Measurements from ENCODE around the gene ATP1B1. TPM values are rescaled to one million over a fixed set of nuclear protein-coding genes. Genes with fewer than 3 reads are reported as not detected.

Gene ATP1B1
- total and polyA plus RNA-seq, 4 experiments from 2014 or later, result 1.2 to 3.5 (median 2.4) TPM

GRCh38 chr1:169070547-169070946 is 35.9 kb upstream of the ATP1B1 start:
- POLR2A ChIA-PET (ENCODE audit: partially characterized antibody), result no interaction called here
- CTCF ChIA-PET (ENCODE audit: partially characterized antibody), result interaction anchor here (0.7 kb wide), 1 partner anchor 17 kb away, joined by 3 read pairs; no protein-coding TSS in a partner anchor
- no peak for DNase-seq

GRCh38 chr1:169070958-169071357 is 35.5 kb upstream of the ATP1B1 start:
- ChIA-PET CTCF (ENCODE audit: partially characterized antibody) (interaction anchor here (0.7 kb wide), 1 partner anchor 17 kb away, joined by 3 read pairs; no protein-coding TSS in a partner anchor), POLR2A (ENCODE audit: partially characterized antibody) (no interaction called here)
- Mint-ChIP-seq H3K36me3 (no peaks in the 10 kb centered on the region), H3K4me3 (no peak overlapping the region), H3K27me3 (peaks cover 3 to 11% of the 10 kb centered on the region in 2 donors), H3K27ac (no peak overlapping the region), H3K4me1 (no peaks in the 10 kb centered on the region), H3K9me3 (peaks cover 0 to 19% (median 6%) of the 10 kb centered on the region in 8 donors)
- H3K27ac ChIP-seq (ENCODE audit: low read depth, low read length), result no peak overlapping the region
- no peak overlapping the region for H3K4me3 ChIP-seq (ENCODE audit: low read length in 2 of 2)
- intact Hi-C loops (cut with micrococcal nuclease), result no loop called here
- no peaks in the 10 kb centered on the region for H3K4me1 ChIP-seq (ENCODE audit: insufficient read depth, low read length)
- DNase-seq, result no peak
- H3K9me3 ChIP-seq (ENCODE audit: control insufficient read depth in 1 of 2, low read length in 2 of 2), result peaks cover 0 to 4% of the 10 kb centered on the region in 2 donors
- H3K27me3 ChIP-seq (ENCODE audit: insufficient read depth, low read length), result no peaks in the 10 kb centered on the region
- H3K36me3 ChIP-seq (ENCODE audit: insufficient read depth, low read length), result no peaks in the 10 kb centered on the region

More at GRCh38 chr1:169070547-169070946, 35.9 kb upstream of the ATP1B1 start:
- H3K4me3 ChIP-seq (ENCODE audit: low read length in 2 of 2), result no peak overlapping the region
- no peaks in the 10 kb centered on the region for H3K36me3 ChIP-seq (ENCODE audit: insufficient read depth, low read length)
- H3K9me3 Mint-ChIP-seq, result peaks cover 0 to 22% (median 7%) of the 10 kb centered on the region in 8 donors
- H3K27me3 Mint-ChIP-seq, result peaks cover 3 to 11% of the 10 kb centered on the region in 2 donors
- no peaks in the 10 kb centered on the region for H3K4me1 ChIP-seq (ENCODE audit: insufficient read depth, low read length)
- H3K4me1 Mint-ChIP-seq, result no peaks in the 10 kb centered on the region
- H3K27ac ChIP-seq (ENCODE audit: low read depth, low read length), result no peak overlapping the region
- no peaks in the 10 kb centered on the region for H3K36me3 Mint-ChIP-seq
- H3K27ac Mint-ChIP-seq, result no peak overlapping the region
- H3K4me3 Mint-ChIP-seq, result no peak overlapping the region
- no peaks in the 10 kb centered on the region for H3K27me3 ChIP-seq (ENCODE audit: insufficient read depth, low read length)
- intact Hi-C loops (cut with micrococcal nuclease), result no loop called here
- H3K9me3 ChIP-seq (ENCODE audit: control insufficient read depth in 1 of 2, low read length in 2 of 2), result peaks cover 0 to 4% of the 10 kb centered on the region in 2 donors

GRCh38 chr1:169072945-169073725 is 33.4 kb upstream of the ATP1B1 start:
- H3K36me3 ChIP-seq (ENCODE audit: insufficient read depth, low read length), result no peaks in the 10 kb centered on the region
- H3K4me1 ChIP-seq (ENCODE audit: insufficient read depth, low read length), result no peaks in the 10 kb centered on the region
- intact Hi-C loops (cut with micrococcal nuclease), result no loop called here
- no peak for DNase-seq
- H3K9me3 ChIP-seq (ENCODE audit: control insufficient read depth in 1 of 2, low read length in 2 of 2), result no peaks in the 10 kb centered on the region
- CTCF ChIA-PET (ENCODE audit: partially characterized antibody), result no interaction called here
- no peaks in the 10 kb centered on the region for H3K36me3 Mint-ChIP-seq
- H3K27ac Mint-ChIP-seq, result peak overlapping the region in 1 of 7 donors; percentile 49
- H3K9me3 Mint-ChIP-seq, result peaks cover 0 to 4% (median 0%) of the 10 kb centered on the region in 8 donors
- no peak overlapping the region for H3K4me3 Mint-ChIP-seq
- H3K27me3 Mint-ChIP-seq, result peaks cover 3 to 11% of the 10 kb centered on the region in 2 donors
- no peaks in the 10 kb centered on the region for H3K27me3 ChIP-seq (ENCODE audit: insufficient read depth, low read length)
- POLR2A ChIA-PET (ENCODE audit: partially characterized antibody), result no interaction called here
- H3K4me3 ChIP-seq (ENCODE audit: low read length in 2 of 2), result no peak overlapping the region
- H3K4me1 Mint-ChIP-seq, result no peaks in the 10 kb centered on the region
- no peak overlapping the region for H3K27ac ChIP-seq (ENCODE audit: low read depth, low read length)

- Histone ChIP-seq H3K27ac (ENCODE audit: low read depth, low read length) (no peak overlapping the region), H3K9me3 (ENCODE audit: control insufficient read depth in 1 of 2, low read length in 2 of 2) (no peaks in the 10 kb centered on the region), H3K4me3 (ENCODE audit: low read length in 2 of 2) (no peak overlapping the region), H3K36me3 (ENCODE audit: insufficient read depth, low read length) (no peaks in the 10 kb centered on the region), H3K4me1 (ENCODE audit: insufficient read depth, low read length) (no peaks in the 10 kb centered on the region), H3K27me3 (ENCODE audit: insufficient read depth, low read length) (no peaks in the 10 kb centered on the region)
- intact Hi-C loops (cut with micrococcal nuclease), result no loop called here
- no peak for DNase-seq
- H3K27ac Mint-ChIP-seq, result no peak overlapping the region
- no peaks in the 10 kb centered on the region for H3K36me3 Mint-ChIP-seq
- CTCF ChIA-PET (ENCODE audit: partially characterized antibody), result no interaction called here
- POLR2A ChIA-PET (ENCODE audit: partially characterized antibody), result no interaction called here
- H3K4me1 Mint-ChIP-seq, result peaks cover 0 to 1% (median 0%) of the 10 kb centered on the region in 4 donors
- peaks cover 0 to 3% of the 10 kb centered on the region in 2 donors for H3K27me3 Mint-ChIP-seq
- H3K9me3 Mint-ChIP-seq, result no peaks in the 10 kb centered on the region
- H3K4me3 Mint-ChIP-seq, result no peak overlapping the region
These were observed 28.2 kb upstream of the ATP1B1 start for GRCh38 chr1:169078163-169078883.

- Histone ChIP-seq H3K4me3 (ENCODE audit: low read length in 2 of 2) (no peak overlapping the region), H3K4me1 (ENCODE audit: insufficient read depth, low read length) (no peaks in the 10 kb centered on the region), H3K27me3 (ENCODE audit: insufficient read depth, low read length) (no peaks in the 10 kb centered on the region), H3K27ac (ENCODE audit: low read depth, low read length) (no peak overlapping the region), H3K9me3 (ENCODE audit: control insufficient read depth in 1 of 2, low read length in 2 of 2) (no peaks in the 10 kb centered on the region), H3K36me3 (ENCODE audit: insufficient read depth, low read length) (no peaks in the 10 kb centered on the region)
- no peaks in the 10 kb centered on the region for H3K9me3 Mint-ChIP-seq
- CTCF ChIA-PET (ENCODE audit: partially characterized antibody), result interaction anchor here (0.7 kb wide), 1 partner anchor 10 kb away, joined by 3 read pairs; no protein-coding TSS in a partner anchor
- POLR2A ChIA-PET (ENCODE audit: partially characterized antibody), result no interaction called here
- no peak for DNase-seq
- no peaks in the 10 kb centered on the region for H3K27me3 Mint-ChIP-seq
- H3K4me1 Mint-ChIP-seq, result peaks cover 2 to 5% (median 3%) of the 10 kb centered on the region in 4 donors
- no peaks in the 10 kb centered on the region for H3K36me3 Mint-ChIP-seq
- no peak overlapping the region for H3K27ac Mint-ChIP-seq
- no peak overlapping the region for H3K4me3 Mint-ChIP-seq
- intact Hi-C loops (cut with micrococcal nuclease), result no loop called here
These were observed 24.9 kb upstream of the ATP1B1 start for GRCh38 chr1:169081503-169082123.

- ChIA-PET POLR2A (ENCODE audit: partially characterized antibody) (no interaction called here), CTCF (ENCODE audit: partially characterized antibody) (no interaction called here)
- no peak overlapping the region for H3K4me3 Mint-ChIP-seq
- Histone ChIP-seq H3K36me3 (ENCODE audit: insufficient read depth, low read length) (no peaks in the 10 kb centered on the region), H3K27ac (ENCODE audit: low read depth, low read length) (no peak overlapping the region), H3K27me3 (ENCODE audit: insufficient read depth, low read length) (no peaks in the 10 kb centered on the region), H3K9me3 (ENCODE audit: control insufficient read depth in 1 of 2, low read length in 2 of 2) (no peaks in the 10 kb centered on the region), H3K4me1 (ENCODE audit: insufficient read depth, low read length) (peaks cover 10% of the 10 kb centered on the region), H3K4me3 (ENCODE audit: low read length in 2 of 2) (no peak overlapping the region)
- no peaks in the 10 kb centered on the region for H3K36me3 Mint-ChIP-seq
- peaks cover 0 to 3% of the 10 kb centered on the region in 2 donors for H3K27me3 Mint-ChIP-seq
- H3K4me1 Mint-ChIP-seq, result peaks cover 12 to 22% (median 17%) of the 10 kb centered on the region in 4 donors
- peak overlapping the region in 3 of 7 donors; percentile 64 to 88 (median 65) for H3K27ac Mint-ChIP-seq
- DNase-seq, result no peak
- intact Hi-C loops (cut with micrococcal nuclease), result no loop called here
- no peaks in the 10 kb centered on the region for H3K9me3 Mint-ChIP-seq
These were observed 20.6 kb upstream of the ATP1B1 start for GRCh38 chr1:169085911-169086310.
